ENCODE results near the gene KLHL5. TPM values are rescaled to one million over a fixed set of nuclear protein-coding genes. Genes with fewer than 3 reads are reported as not detected.
"Not testable (repeated sequence)": the region's sequence is repeated elsewhere in the genome, so short reads cannot be mapped to it uniquely, and the experiment has no call there.

KLHL5 gene
- total RNA-seq, 1 donor from 2014 or later: 61.5 TPM

DNA sequence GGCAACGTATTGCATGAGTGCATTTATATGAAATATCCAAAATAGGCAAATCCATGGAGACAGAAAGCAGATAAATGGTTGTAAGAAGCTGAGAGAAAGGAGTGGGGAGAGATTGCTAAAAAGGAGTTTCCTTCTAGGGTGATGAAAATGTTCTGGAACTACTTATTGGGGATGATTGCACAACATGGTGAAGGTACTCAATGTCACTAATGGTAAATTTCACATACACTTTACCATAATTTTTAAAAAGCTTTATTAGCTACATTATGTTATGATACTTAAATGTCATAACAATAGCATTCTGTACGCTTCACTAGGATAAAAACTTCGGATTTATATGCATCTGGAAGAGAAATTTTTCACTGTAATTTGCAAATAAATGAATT is 63.6 kb downstream of the KLHL5 start:
- intact Hi-C loops (cut with micrococcal nuclease): loop anchor here (1.0 kb wide), 1 partner anchor 81 kb away; no protein-coding TSS in a partner anchor
- no peaks in the 10 kb centered on the region for H3K27me3 Mint-ChIP-seq
- H3K9me3 Mint-ChIP-seq: peaks cover 7% of the 10 kb centered on the region
- no peak for DNase-seq
- peak overlapping the region; percentile 78 for H3K27ac Mint-ChIP-seq
- ATAC-seq (ENCODE audit: low read depth): no peak
- TF ChIP-seq, protein P1, sequence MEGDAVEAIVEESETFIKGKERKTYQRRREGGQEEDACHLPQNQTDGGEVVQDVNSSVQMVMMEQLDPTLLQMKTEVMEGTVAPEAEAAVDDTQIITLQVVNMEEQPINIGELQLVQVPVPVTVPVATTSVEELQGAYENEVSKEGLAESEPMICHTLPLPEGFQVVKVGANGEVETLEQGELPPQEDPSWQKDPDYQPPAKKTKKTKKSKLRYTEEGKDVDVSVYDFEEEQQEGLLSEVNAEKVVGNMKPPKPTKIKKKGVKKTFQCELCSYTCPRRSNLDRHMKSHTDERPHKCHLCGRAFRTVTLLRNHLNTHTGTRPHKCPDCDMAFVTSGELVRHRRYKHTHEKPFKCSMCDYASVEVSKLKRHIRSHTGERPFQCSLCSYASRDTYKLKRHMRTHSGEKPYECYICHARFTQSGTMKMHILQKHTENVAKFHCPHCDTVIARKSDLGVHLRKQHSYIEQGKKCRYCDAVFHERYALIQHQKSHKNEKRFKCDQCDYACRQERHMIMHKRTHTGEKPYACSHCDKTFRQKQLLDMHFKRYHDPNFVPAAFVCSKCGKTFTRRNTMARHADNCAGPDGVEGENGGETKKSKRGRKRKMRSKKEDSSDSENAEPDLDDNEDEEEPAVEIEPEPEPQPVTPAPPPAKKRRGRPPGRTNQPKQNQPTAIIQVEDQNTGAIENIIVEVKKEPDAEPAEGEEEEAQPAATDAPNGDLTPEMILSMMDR (IDR thresholded peaks at IDR 0.05): no peak
- CTCF ChIA-PET: interaction anchor here (0.6 to 3.0 kb wide), 3 partner anchors 9 to 223 kb away, joined by 3 to 12 read pairs (median 4); no protein-coding TSS in a partner anchor
- no peak overlapping the region for H3K4me3 Mint-ChIP-seq
- POLR2A ChIA-PET: interaction anchor here (1.2 kb wide), 1 partner anchor 81 kb away, joined by 4 read pairs; no protein-coding TSS in a partner anchor
- H3K4me1 Mint-ChIP-seq: peaks cover 27% of the 10 kb centered on the region
- H3K36me3 Mint-ChIP-seq (ENCODE audit: low read depth): peaks cover 40% of the 10 kb centered on the region

DNA sequence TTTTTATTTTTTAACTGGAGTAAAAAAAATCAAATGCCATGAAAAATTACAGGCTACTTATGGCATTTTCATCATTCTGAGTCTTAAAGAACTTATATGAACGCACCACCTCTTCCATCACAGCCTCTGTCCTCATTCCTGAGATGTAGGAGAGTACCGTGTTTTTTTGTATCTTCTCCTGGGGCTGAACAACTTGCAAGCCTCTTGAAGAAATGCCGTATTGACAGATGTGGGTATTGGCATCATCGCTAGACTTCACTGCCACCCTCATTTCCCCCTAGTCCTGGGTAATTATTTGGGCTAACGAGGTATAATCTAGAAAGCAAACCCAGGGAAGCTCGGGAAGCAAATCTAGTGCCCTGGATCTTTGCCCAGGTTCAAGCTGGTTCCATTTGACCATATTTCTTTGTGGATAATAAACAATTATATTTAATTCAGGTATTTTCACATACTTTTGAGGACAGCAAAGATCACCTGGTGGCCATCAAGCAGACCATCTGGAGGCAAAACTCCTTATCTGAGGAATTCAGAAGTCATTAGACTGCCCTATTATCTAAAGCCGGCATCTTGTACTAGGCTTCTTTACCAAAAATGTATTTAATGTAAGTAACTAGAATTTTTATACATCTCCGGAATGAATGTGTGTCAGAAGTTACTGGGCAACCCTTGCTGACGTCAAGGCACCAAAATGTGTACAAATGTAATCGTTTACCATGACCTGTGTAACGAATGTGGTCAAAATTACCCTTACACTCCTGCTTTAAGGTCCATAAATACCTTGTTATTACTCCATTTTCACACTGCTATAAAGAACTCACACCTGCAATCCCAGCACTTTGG is 64.4 kb downstream of the KLHL5 start:
- H3K4me3 Mint-ChIP-seq: no peak overlapping the region
- H3K36me3 Mint-ChIP-seq (ENCODE audit: low read depth): peaks cover 33% of the 10 kb centered on the region
- TF ChIP-seq, protein P1 (IDR thresholded peaks at IDR 0.05): no peak
- ChIA-PET POLR2A (interaction anchor here (0.8 kb wide), 1 partner anchor 332 kb away, joined by 3 read pairs; the partner anchor contains the start of genes LIAS and RPL9), CTCF (interaction anchor here (1.1 to 3.0 kb wide), 2 partner anchors 8 to 223 kb away, joined by 4 to 12 read pairs; no protein-coding TSS in a partner anchor)
- no peaks in the 10 kb centered on the region for H3K27me3 Mint-ChIP-seq
- intact Hi-C loops (cut with micrococcal nuclease): no loop called here
- DNase-seq: no peak
- peaks cover 27% of the 10 kb centered on the region for H3K4me1 Mint-ChIP-seq
- ATAC-seq (ENCODE audit: low read depth): no peak
- peak overlapping the region; percentile 61 for H3K27ac Mint-ChIP-seq
- H3K9me3 Mint-ChIP-seq: peaks cover 7% of the 10 kb centered on the region

DNA sequence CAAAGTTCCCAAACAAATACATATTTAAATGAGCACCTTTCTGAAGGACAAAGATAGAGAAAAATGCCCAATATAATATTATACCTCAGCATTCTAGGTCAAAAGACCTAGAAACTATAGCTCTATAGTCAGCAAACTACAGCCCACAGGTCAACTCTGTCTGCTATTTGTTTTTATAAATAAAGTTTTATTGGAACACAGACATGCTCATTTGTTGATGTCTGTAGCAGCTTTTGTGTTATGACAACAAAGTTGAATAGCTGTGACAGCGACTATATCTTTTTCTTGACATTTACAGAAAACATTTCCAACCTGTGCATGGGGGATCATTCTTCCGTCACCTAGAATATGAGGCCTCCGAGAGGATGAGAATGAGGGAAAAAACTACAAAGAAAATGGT is 71.6 kb downstream of the KLHL5 start:
- TF ChIP-seq, protein P1 (IDR thresholded peaks at IDR 0.05): no peak
- Mint-ChIP-seq H3K9me3 (no peaks in the 10 kb centered on the region), H3K36me3 (ENCODE audit: low read depth) (peaks cover 5% of the 10 kb centered on the region), H3K4me1 (peaks cover 12% of the 10 kb centered on the region), H3K27ac (no peak overlapping the region), H3K4me3 (no peak overlapping the region), H3K27me3 (no peaks in the 10 kb centered on the region)
- intact Hi-C loops (cut with micrococcal nuclease): loop anchor here (2.0 to 10.0 kb wide), 2 partner anchors 89 to 959 kb away; no protein-coding TSS in a partner anchor
- ATAC-seq (ENCODE audit: low read depth) (no peak), DNase-seq (no peak)
- ChIA-PET POLR2A (interaction anchor here (0.6 to 1.2 kb wide), 8 partner anchors 55 to 697 kb away, joined by 3 to 10 read pairs (median 4); no protein-coding TSS in a partner anchor), CTCF (interaction anchor here (0.9 to 5.9 kb wide), 11 partner anchors 8 to 374 kb away, joined by 3 to 147 read pairs (median 8); no protein-coding TSS in a partner anchor)

DNA sequence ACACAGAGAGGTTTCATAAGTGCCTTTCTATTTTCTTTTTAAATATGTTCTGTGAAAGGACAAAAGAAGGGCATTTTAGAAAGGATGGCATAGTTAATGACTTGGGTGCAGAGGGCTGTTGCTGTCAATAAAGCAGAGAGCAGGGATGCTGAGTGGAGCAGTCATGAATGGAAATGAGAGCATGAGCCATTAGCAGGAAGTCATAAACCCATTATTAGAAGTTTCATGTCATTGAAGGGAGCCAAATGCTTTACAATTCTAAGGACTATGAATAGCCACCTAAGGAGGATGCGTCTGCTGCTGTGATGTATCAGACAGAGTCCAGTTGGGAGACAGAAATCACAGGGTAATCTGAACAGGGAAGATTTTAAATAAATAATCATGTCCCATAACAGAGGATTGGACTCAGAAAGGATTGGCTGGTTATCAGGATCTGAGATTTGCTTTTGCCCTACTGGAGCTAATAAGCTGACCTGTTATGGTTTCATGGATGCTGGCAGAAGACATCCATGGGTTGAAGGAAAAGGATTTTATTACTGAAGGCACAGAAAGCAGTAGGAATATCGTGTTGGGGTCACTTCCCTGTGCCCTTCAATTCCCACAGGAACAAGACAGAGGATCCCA is 72.8 kb downstream of the KLHL5 start:
- no peaks in the 10 kb centered on the region for H3K9me3 Mint-ChIP-seq
- ChIA-PET CTCF (interaction anchor here (0.6 to 5.9 kb wide), 29 partner anchors 9 to 955 kb away, joined by 3 to 147 read pairs (median 6); partner anchors contain the start of genes TLR10 and WDR19), POLR2A (interaction anchor here (0.8 to 1.4 kb wide), 3 partner anchors 232 to 378 kb away, joined by 3 to 4 read pairs (median 4); no protein-coding TSS in a partner anchor)
- no peaks in the 10 kb centered on the region for H3K27me3 Mint-ChIP-seq
- intact Hi-C loops (cut with micrococcal nuclease): loop anchor here (1.0 to 10.0 kb wide), 7 partner anchors 48 to 960 kb away; partner anchors contain the start of genes TLR10 and WDR19
- H3K4me3 Mint-ChIP-seq: no peak overlapping the region
- H3K36me3 Mint-ChIP-seq (ENCODE audit: low read depth): peaks cover 2% of the 10 kb centered on the region
- TF ChIP-seq, protein P1 (IDR thresholded peaks at IDR 0.05): no peak
- H3K4me1 Mint-ChIP-seq: peaks cover 12% of the 10 kb centered on the region
- DNase-seq (no peak), ATAC-seq (ENCODE audit: low read depth) (no peak)
- H3K27ac Mint-ChIP-seq: peak overlapping the region; percentile 4

DNA sequence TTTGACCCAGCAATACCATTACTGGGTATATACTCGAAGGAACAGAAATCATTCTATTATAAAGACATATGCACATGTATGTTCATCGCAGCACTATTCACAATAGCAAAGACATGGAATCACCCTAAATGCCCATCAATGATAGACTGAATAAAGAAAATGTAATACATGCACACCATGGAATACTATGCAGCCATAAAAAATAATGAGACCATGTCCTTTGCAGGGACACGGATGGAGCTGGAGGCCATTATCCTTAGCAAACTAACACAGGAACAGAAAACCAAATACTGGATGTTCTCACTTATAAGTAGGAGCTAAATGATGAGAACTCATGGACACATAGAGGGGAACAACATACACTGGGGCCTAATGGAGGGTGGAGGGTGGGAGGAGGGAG is 76.2 kb downstream of the KLHL5 start:
- H3K4me1 Mint-ChIP-seq: peaks cover 12% of the 10 kb centered on the region
- not testable (repeated sequence) for H3K9me3 Mint-ChIP-seq; H3K27me3 Mint-ChIP-seq; DNase-seq; H3K36me3 Mint-ChIP-seq (ENCODE audit: low read depth); H3K4me3 Mint-ChIP-seq; ATAC-seq (ENCODE audit: low read depth); H3K27ac Mint-ChIP-seq
- ChIA-PET CTCF (interaction anchor here (0.7 kb wide), 1 partner anchor 235 kb away, joined by 3 read pairs; no protein-coding TSS in a partner anchor), POLR2A (interaction anchor here (0.5 kb wide), 1 partner anchor 106 kb away, joined by 7 read pairs; the partner anchor contains the start of gene TMEM156)
- intact Hi-C loops (cut with micrococcal nuclease): loop anchor here (5.0 to 10.0 kb wide), 2 partner anchors 466 to 963 kb away; no protein-coding TSS in a partner anchor
